ENCODE measurements around the gene APOL4.
"Not testable (repeated sequence)": the region's sequence is repeated elsewhere in the genome, so short reads cannot be mapped to it uniquely, and the experiment has no call there.

APOL4 gene

DNA sequence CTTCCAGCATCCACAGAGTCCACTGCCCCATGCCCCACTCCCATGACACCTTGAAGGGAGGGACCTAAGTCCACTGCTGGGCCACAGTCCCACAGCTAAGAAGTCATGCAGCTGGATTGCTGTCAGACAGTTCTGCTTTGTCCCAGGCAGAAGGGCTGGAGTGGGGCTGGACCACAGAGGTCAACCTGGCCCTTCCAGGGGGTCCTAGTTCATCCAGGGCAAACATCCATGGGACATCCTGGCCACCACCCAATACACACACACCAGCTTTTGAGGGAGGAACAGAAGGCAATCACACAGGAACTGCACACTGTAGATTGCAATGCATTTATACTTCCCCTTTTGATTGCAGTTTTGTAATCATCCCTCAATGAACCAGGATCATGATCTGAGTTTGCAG is 11.3 kb upstream of the APOL4 start:
- peaks cover 5% of the 10 kb centered on the region for H3K27me3 ChIP-seq
- no peak for TF ChIP-seq CTCF (IDR thresholded peaks at IDR 0.05; ENCODE audit: low read depth, low read length)
- peaks cover 3% of the 10 kb centered on the region; the same call in 1 of the 2 replicates for H3K9me3 ChIP-seq
- H3K4me1 ChIP-seq = no peaks in the 10 kb centered on the region
- H3K4me3 ChIP-seq (ENCODE audit: low read depth, low read length) = no peak overlapping the region
- DNase-seq = no peak
- H3K36me3 ChIP-seq = no peaks in the 10 kb centered on the region; the same call in 1 of the 2 replicates

DNA sequence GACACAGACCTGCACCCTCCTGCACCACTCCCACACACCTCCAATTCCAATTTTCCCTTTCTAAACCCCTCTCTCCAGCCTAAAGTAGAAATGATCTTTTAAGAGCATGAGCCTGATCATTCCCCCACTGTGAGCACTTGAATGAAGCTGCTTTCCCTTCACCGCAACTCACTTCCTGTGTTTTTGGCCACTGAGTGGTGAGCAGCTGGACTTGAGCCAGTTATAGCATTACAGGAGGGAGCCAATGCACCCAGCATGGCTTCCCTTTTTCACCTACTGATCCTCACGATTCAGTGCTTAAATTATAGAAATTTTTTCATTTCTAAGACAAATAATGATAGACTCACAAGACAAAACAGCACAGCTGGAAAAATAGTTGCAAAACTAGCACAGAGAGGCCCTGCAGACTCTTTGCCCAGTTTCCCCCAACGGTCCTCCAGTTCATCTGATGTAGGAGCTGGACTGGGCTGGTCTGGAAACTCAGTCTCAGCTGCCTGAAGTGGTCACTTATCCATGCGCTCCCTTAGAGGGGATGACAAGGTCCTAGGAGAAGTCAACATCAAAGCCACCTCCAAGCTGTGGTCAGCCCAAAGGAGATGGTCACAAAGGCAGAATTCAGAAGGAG is 9.7 kb upstream of the APOL4 start:
- TF ChIP-seq CTCF (IDR thresholded peaks at IDR 0.05; ENCODE audit: low read depth, low read length) = no peak
- no peak for DNase-seq
- H3K36me3 ChIP-seq = no peaks in the 10 kb centered on the region; the same call in 1 of the 2 replicates
- no peaks in the 10 kb centered on the region for H3K4me1 ChIP-seq
- H3K27me3 ChIP-seq = peaks cover 5% of the 10 kb centered on the region
- no peak overlapping the region for H3K4me3 ChIP-seq (ENCODE audit: low read depth, low read length)
- H3K9me3 ChIP-seq = peaks cover 3% of the 10 kb centered on the region; the same call in 1 of the 2 replicates

DNA sequence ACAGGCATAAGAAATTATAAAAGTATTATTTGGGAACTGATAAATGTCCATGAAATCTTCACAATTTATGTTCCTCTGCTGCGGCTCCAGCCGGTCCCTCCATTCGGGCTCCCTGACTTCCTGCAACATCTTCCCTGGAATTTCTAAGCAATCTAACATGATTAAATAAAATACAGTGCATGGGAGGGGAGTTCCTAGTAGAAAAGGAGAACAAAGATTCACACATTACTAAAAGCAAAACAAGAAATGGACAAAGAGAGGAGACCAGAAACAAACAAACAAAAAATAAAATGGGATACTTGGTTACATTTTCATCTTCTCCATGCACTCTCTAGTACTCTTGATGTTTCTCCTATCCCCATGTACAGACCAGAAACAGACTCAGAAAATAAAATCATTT is 8.6 kb upstream of the APOL4 start:
- H3K36me3 ChIP-seq = no peaks in the 10 kb centered on the region; the same call in 1 of the 2 replicates
- no peak for DNase-seq
- peaks cover 3% of the 10 kb centered on the region; the same call in 1 of the 2 replicates for H3K9me3 ChIP-seq
- H3K4me3 ChIP-seq (ENCODE audit: low read depth, low read length) = no peak overlapping the region
- H3K4me1 ChIP-seq = no peaks in the 10 kb centered on the region
- H3K27me3 ChIP-seq = peaks cover 5% of the 10 kb centered on the region; the same call in 1 of the 2 replicates
- TF ChIP-seq CTCF (IDR thresholded peaks at IDR 0.05; ENCODE audit: low read depth, low read length) = no peak

DNA sequence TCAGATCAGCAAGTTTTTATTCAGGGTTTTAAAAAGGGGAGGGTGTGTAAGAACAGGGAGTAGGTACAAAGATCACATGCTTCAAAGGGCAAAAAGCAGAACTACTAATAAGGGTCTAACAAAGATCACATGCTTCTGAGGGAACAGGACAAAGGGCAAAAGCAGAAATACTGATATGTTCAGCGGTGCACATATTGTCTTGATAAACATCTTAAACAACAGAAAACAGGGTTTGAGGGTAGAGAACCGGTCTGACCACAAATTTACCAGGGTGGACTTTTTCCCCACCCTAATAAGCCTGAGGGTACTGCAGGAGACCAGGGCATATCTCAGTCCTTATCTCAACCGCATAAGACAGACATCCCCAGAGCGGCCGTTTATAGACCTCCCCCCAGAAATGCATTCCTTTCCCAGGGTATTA is 7.9 kb upstream of the APOL4 start:
- DNase-seq; H3K4me1 ChIP-seq; H3K27me3 ChIP-seq; H3K36me3 ChIP-seq; H3K9me3 ChIP-seq; H3K4me3 ChIP-seq (ENCODE audit: low read depth, low read length): not testable (repeated sequence)

DNA sequence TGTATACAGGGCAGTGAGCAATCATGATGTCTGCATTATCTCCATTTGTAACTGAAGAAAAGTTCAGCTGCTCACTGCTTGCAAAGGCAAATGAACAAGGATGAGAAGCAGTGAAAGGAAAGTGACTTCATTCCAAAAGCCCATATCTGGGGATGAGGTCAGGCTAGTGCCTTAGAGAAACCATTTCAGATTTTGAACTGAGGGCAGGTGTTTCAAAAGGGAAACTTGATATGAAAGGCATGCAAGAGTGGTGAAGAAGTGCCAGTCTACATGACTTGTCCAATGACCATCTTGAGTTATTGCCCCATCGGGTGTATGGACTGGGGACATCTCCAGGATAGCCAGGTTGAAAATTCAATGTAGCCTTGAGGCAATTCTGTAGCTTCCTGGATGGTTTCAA is 7.3 kb upstream of the APOL4 start:
- Histone ChIP-seq H3K27me3 (no peaks in the 10 kb centered on the region), H3K4me3 (ENCODE audit: low read depth, low read length) (no peak overlapping the region), H3K9me3 (peaks cover 3% of the 10 kb centered on the region; the same call in 1 of the 2 replicates), H3K36me3 (no peaks in the 10 kb centered on the region), H3K4me1 (no peaks in the 10 kb centered on the region)
- no peak for TF ChIP-seq CTCF (IDR thresholded peaks at IDR 0.05; ENCODE audit: low read depth, low read length)
- no peak for DNase-seq

- Histone ChIP-seq H3K4me1 (no peaks in the 10 kb centered on the region), H3K36me3 (no peaks in the 10 kb centered on the region), H3K27me3 (no peaks in the 10 kb centered on the region), H3K4me3 (ENCODE audit: low read depth, low read length) (no peak overlapping the region), H3K9me3 (peaks cover 3% of the 10 kb centered on the region; the same call in 1 of the 2 replicates)
- DNase-seq = no peak
- no peak for TF ChIP-seq CTCF (IDR thresholded peaks at IDR 0.05; ENCODE audit: low read depth, low read length)
Measured at GRCh38 chr22:36208162-36208765, 6.7 kb upstream of the APOL4 start.

Data from BE2C (cell line).